Activated naive CD4-positive, alpha-beta T cell treated with Interleukin-2 at 50 U/mL for 16 hours (primary cell): ENCODE data around the gene MDH1B.
"Not testable (repeated sequence)": the region's sequence is repeated elsewhere in the genome, so short reads cannot be mapped to it uniquely, and the experiment has no call there.

Experiments
- DNase-seq: peaks from one replicate; pipeline ENCODE4 v3.0.0-alpha.2; 2020

The MDH1B gene

GRCh38 chr2:206766057-206766930 is 1.2 kb upstream of the MDH1B start:
- no peak for DNase-seq

DNA sequence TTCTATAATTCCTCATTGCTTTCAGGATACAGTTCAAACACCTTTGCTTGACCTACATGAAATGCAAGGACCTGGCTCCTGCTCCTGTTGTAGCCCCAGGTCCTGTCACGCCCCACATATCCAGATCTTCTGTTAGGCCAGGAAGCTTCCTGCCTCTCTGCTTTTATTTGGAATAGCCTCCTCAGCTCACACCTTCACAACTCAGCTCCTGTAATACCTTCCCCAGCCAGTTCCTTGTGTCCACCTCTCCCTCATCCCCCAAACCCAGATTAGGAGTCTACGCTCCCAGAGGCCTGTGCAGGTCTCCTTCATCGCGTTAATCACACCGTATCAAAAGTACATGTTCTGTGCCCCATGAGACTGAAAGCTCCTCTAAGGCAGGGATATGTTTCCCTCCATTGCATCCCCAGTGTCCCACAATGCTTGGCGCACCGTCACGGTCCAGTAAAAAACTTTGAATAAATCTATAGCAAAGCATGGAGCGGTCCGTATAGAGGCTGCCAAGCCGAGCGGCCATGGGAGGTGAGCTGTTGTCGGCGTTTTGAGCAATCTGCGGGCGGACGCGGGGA is 371 bp downstream of the MDH1B start:
- DNase-seq: no peak

GRCh38 chr2:206756816-206757215 is 8.3 kb downstream of the MDH1B start:
- no peak for DNase-seq

- DNase-seq: no peak
Observed at GRCh38 chr2:206740800-206741199, 24.3 kb downstream of the MDH1B start.

DNA sequence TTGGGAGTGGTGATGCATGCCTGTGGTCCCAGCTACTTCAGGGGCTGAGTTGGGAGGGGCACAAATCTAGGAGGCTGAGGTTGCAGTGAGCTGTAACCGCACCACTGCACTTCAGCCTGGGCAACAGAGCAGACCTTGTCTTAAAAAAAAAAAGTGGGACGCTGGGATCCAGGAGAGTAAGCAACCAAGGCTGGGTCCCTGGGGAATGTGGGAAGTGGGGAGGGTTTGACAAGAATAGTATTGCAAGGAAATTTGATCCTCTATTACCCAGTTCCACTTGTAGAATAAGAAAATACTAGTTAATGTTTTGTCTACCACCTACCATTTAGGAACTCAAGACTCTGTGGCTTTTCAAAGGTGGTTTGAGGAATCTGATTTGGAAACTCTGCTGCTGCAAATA is 25.9 kb downstream of the MDH1B start:
- no peak for DNase-seq

GRCh38 chr2:206736935-206737334 is 28.2 kb downstream of the MDH1B start:
- DNase-seq: no peak

DNA sequence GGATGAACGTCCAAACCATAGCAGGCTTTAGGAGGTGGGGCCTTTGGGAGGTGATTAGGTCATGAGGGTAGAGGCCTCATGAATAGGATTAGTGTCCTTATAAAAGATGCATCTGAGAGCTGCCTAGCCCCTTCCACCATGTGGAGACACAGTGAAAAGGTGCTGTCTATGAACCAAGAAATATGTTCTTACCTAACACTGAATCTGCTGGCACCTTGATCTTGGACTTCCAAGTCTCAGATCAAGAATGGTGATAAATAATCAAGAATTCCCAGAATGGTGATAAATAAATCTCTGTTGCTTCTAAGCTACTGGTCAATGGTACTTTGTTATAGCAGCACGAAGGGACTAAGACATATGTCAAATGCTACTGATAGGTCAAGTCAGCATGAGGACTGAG is 31.8 kb downstream of the MDH1B start:
- DNase-seq: no peak

DNA sequence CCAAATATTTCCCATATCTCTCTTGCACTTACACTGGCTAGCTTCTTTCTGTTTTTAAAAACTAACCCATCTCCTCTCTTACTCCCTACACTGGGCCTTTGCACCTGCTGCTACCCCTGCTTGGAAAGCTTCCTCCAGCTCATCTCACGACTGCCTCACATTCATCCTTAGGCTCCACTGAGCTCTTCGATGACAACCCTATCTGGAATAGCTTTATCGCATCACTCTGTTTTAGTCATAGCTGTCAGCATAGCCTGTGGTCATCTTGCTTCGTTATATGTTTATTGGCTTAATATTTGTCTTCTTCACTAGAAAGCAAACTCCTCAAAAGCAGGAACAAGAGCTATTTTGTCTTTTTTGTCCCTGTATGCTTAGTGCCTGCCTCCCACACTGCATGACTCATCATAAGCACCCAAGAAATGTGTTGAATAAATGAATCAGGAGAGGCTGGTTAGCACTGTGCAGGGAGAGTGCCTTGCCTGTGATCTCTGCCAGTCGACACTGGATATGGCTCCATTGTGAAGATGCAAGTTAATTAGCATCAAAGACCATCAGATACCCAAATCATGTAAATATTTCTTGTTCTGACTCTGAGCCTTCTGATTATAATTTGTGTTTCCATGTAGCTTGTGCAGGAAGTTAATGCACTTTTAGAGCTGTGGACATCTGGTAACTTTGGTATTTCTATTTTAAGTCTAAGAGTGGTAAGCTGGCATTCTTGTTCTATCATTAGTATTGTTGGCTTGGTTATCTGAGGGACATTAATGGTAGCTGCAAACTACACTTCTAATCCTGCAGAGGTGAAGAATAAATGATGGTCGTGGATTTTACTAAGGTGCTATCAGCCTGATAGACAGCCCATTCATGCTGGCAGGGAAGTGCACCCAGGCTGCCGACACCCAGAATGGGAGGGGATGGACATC is 36.6 kb downstream of the MDH1B start:
- no peak for DNase-seq

GRCh38 chr2:206727287-206727686 is 37.8 kb downstream of the MDH1B start:
- DNase-seq: no peak

GRCh38 chr2:206723288-206723687 is 41.8 kb downstream of the MDH1B start:
- DNase-seq: no peak

- no peak for DNase-seq
Observed at GRCh38 chr2:206721256-206721920, 43.7 kb downstream of the MDH1B start.

- DNase-seq: no peak
Observed at GRCh38 chr2:206718296-206718695, 46.8 kb downstream of the MDH1B start, which contains the start of gene DYTN. Gene DYTN, minus strand, starts transcription at chr2:206718396. Its CDS starts 117 bp downstream, at chr2:206718279.

DNA sequence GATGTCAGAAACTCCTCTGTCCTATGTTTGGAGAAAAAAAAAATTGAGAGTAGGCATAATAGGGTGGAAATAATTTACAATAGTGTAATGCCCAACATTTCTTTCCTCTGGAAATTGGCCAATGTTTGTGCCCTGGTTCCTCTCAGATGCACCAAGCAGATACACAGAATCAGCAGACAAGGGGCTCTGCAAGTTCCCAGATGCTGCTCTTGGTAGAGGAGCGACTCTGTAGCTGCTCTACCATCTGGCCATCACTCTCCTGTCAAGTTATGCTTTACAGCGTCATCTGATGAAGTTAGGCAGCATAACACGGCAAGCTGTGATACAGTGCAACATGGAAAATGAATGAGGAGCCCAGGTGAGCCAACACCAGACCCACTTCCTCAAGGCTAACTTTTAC is 48.5 kb downstream of the MDH1B start:
- DNase-seq: no peak

DNA sequence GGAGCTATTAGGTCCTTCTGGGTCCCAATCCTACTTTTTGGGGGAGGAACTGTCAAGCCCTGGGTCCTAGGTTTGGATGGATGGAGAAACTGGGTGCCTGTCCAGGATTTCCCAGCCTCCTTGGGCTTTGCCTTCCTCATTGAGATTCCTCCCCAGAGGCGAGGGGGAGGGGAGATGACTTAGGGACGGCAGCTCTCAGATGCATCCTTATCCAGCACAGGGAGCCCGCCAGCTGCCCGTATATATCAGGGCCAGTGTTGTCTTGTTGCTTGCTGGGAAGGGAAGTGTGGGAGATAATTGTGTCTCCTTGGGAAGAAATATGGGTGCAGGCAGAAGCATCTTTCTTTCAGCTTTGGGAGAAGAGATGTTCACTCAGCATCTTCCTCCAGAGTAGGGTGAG is 49.9 kb downstream of the MDH1B start:
- not testable (repeated sequence) for DNase-seq

DNA sequence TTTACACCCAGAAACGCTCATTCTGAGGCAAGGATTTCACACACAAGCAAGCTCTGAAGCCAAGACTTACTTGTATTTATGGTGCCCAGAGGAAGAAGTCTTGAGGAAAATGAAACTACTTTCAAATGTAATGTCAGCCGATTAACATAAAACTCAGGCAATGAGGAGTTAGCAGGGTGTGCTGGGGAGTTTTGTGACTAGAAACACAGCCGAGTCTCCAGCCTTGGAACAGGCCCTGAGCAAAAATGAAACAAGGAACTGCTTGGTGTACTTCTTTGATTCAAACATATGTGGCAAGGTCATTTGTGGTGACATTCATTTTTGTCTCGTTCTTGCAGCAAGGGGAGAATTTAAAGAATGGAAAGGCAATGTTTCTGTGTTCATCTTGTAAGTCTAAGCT is 51.4 kb downstream of the MDH1B start:
- no peak for DNase-seq

DNA sequence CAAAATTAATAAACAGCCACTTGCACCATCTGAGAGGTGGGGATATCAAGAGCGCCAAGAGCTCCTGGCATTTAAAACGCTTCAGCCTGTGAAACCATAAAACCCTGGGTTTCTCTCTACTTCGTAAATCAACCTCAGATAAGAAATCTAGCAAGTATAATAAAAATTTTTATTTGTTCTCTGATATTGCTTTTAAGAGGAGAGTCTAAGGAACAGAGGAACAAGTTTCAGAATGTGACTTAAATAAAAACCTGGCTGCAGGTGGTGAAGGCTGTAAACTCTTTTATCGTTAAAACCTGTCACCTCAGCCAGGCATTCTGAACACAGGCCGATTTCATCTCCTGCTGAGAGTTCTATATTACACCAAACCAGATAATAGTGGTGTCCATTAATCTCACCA is 56.8 kb downstream of the MDH1B start:
- no peak for DNase-seq

- DNase-seq: no peak
Observed at GRCh38 chr2:206707164-206707701, 57.9 kb downstream of the MDH1B start.

- DNase-seq: no peak
Observed at GRCh38 chr2:206701952-206702605, 63.0 kb downstream of the MDH1B start.

DNA sequence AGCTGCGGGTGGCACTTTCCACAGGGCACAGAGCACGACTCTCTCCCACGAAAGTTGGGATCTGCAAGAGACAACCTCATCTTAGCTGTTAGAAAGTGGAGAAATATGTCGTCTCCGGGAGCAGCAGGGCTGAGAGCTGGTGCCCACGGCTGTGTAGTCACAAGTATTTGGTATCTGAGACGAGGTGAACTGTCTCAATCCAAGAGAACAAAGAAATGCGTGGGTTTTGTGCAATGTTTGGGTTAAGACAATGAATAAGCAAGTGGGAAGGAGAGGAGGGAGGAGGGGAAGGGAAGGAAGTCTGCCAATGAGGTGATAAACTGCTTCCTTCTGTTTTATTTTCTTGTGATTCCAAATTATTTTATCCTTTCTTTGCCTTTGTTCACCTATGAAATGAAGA is 65.0 kb downstream of the MDH1B start:
- no peak for DNase-seq

- no peak for DNase-seq
Observed at GRCh38 chr2:206698811-206699210, 66.3 kb downstream of the MDH1B start.

GRCh38 chr2:206696910-206697309 is 68.2 kb downstream of the MDH1B start:
- DNase-seq: no peak
